GM18526 (cell line): ENCODE measurements around the gene RNF20.

Experiments
- POLR2A ChIP-seq: IDR thresholded peaks from 3 replicates; pipeline ENCODE4 v1.6.1; 2011; ENCODE audit not compliant: insufficient read length; ENCODE audit errors: extremely low read depth

RNF20 gene

GRCh38 chr9:101527066-101527465 lies 6.6 kb upstream of the RNF20 start:
- no peak for TF ChIP-seq POLR2A

- TF ChIP-seq POLR2A, result no peak
These were observed 5.6 kb upstream of the RNF20 start for GRCh38 chr9:101528015-101528414.

GRCh38 chr9:101530076-101530711 lies 3.5 kb upstream of the RNF20 start:
- no peak for TF ChIP-seq POLR2A

GRCh38 chr9:101536351-101536750 lies 2.7 kb downstream of the RNF20 start:
- no peak for TF ChIP-seq POLR2A

GRCh38 chr9:101536938-101537337 lies 3.3 kb downstream of the RNF20 start:
- TF ChIP-seq POLR2A, result no peak

GRCh38 chr9:101540069-101540468 lies 6.4 kb downstream of the RNF20 start:
- no peak for TF ChIP-seq POLR2A

- TF ChIP-seq POLR2A, result no peak
These were observed 9.6 kb downstream of the RNF20 start for GRCh38 chr9:101543098-101543735.

GRCh38 chr9:101561740-101562139 lies 28.1 kb downstream of the RNF20 start:
- TF ChIP-seq POLR2A, result no peak

GRCh38 chr9:101562966-101563365 lies 29.3 kb downstream of the RNF20 start:
- no peak for TF ChIP-seq POLR2A

- TF ChIP-seq POLR2A, result no peak
These were observed 30.6 kb downstream of the RNF20 start for GRCh38 chr9:101564252-101564651.

- TF ChIP-seq POLR2A, result no peak
These were observed 33.5 kb downstream of the RNF20 start for GRCh38 chr9:101566904-101567724.

- no peak for TF ChIP-seq POLR2A
These were observed 34.2 kb downstream of the RNF20 start for GRCh38 chr9:101567725-101568350.

GRCh38 chr9:101569741-101570501 lies 36.3 kb downstream of the RNF20 start:
- no peak for TF ChIP-seq POLR2A

GRCh38 chr9:101571114-101571513 lies 37.5 kb downstream of the RNF20 start:
- no peak for TF ChIP-seq POLR2A

GRCh38 chr9:101572316-101572715 lies 38.7 kb downstream of the RNF20 start:
- no peak for TF ChIP-seq POLR2A
